MCF 10A (cell line): ENCODE data around the gene SLC25A4. TPM values are rescaled to one million over a fixed set of nuclear protein-coding genes. Genes with fewer than 3 reads are reported as not detected.

Source experiments
- BruUV-seq: library from RNA; stranded (reverse); fragments of 400-500 nt; replicated peaks from 2 replicates; lab custom pipeline; 2021; lab: Mats Ljungman, UMichigan
- CTCF ChIA-PET: fragments of 300-600 bp; sonication (Branson Sonifier 250); formaldehyde crosslinking; extraction: SDS; loops from one replicate; lab custom pipeline; 2021; ENCODE audit warnings: antibody characterized with exemption, inconsistent platforms; lab: Yijun Ruan, JAX
- POLR2A ChIA-PET: fragments of 300-600, 350-650 bp; sonication (Branson Sonifier 250); formaldehyde crosslinking; extraction: SDS; loops from one replicate; lab custom pipeline; 2020; ENCODE audit warnings: antibody characterized with exemption, inconsistent platforms; lab: Yijun Ruan, JAX
- DNase-seq: peaks from one replicate; pipeline ENCODE4 v3.0.0-alpha.2; 2018; ENCODE audit not compliant: unreplicated experiment
- H3K27ac Mint-ChIP-seq: one replicate; pipeline ENCODE4 v1.8.0; 2022; ENCODE audit warnings: mild to moderate bottlenecking, low read depth, mixed read lengths; ENCODE audit not compliant: unreplicated experiment
- H3K27me3 Mint-ChIP-seq: one replicate; pipeline ENCODE4 v1.8.0; 2022; ENCODE audit warnings: mixed read lengths; ENCODE audit not compliant: insufficient read depth, unreplicated experiment
- H3K36me3 Mint-ChIP-seq: one replicate; pipeline ENCODE4 v1.8.0; 2022; ENCODE audit warnings: mild to moderate bottlenecking, moderate library complexity, mixed read lengths; ENCODE audit not compliant: insufficient read depth, unreplicated experiment
- H3K4me1 Mint-ChIP-seq: one replicate; pipeline ENCODE4 v1.8.0; 2022; ENCODE audit warnings: mixed read lengths; ENCODE audit not compliant: insufficient read depth, unreplicated experiment
- H3K4me3 Mint-ChIP-seq: one replicate; pipeline ENCODE4 v1.8.0; 2022; ENCODE audit warnings: mild to moderate bottlenecking, moderate library complexity, mixed read lengths; ENCODE audit not compliant: unreplicated experiment
- H3K9me3 Mint-ChIP-seq: one replicate; pipeline ENCODE4 v1.8.0; 2022; ENCODE audit warnings: mixed read lengths; ENCODE audit not compliant: unreplicated experiment
- CTCF ChIP-seq: fragments of 200-600 bp; IDR thresholded peaks from one replicate; pipeline ENCODE4 v1.8.0; 2022; ENCODE audit warnings: antibody characterized with exemption, mild to moderate bottlenecking; ENCODE audit not compliant: unreplicated experiment
- intact Hi-C: fragments of 100-400 bp; cut with micrococcal nuclease; formaldehyde crosslinking; loops from 2 replicates; pipeline ENCODE4 v1.14.1; 2022
- total RNA-seq: library from RNA; stranded (reverse); gene quantifications from 2 replicates; pipeline ENCODE4 v1.2.3, GENCODE V29; 2022

SLC25A4 gene
- total RNA-seq, 1 experiment from 2014 or later = 18.9 TPM

- Mint-ChIP-seq H3K27ac (no peak overlapping the region), H3K9me3 (no peaks in the 10 kb centered on the region), H3K36me3 (no peaks in the 10 kb centered on the region), H3K4me1 (no peaks in the 10 kb centered on the region), H3K4me3 (no peak overlapping the region), H3K27me3 (no peaks in the 10 kb centered on the region)
- CTCF ChIA-PET = interaction anchor here (0.6 to 4.9 kb wide), 10 partner anchors 12 to 420 kb away, joined by 3 to 89 read pairs (median 3); no protein-coding TSS in a partner anchor
- DNase-seq = no peak
- BruUV-seq = no TSS peak
- intact Hi-C loops = loop anchor here (10.0 kb wide), 1 partner anchor 834 kb away; no protein-coding TSS in a partner anchor
- no peak for TF ChIP-seq CTCF
- POLR2A ChIA-PET = interaction anchor here (0.9 kb wide), 1 partner anchor 353 kb away, joined by 4 read pairs; no protein-coding TSS in a partner anchor
These were observed 44.6 kb upstream of the SLC25A4 start for GRCh38 chr4:185098474-185098873.

- Mint-ChIP-seq H3K9me3 (no peaks in the 10 kb centered on the region), H3K4me1 (no peaks in the 10 kb centered on the region), H3K27me3 (no peaks in the 10 kb centered on the region), H3K27ac (no peak overlapping the region), H3K36me3 (no peaks in the 10 kb centered on the region), H3K4me3 (no peak overlapping the region)
- no TSS peak for BruUV-seq
- CTCF ChIA-PET = interaction anchor here (0.6 to 4.9 kb wide), 10 partner anchors 36 to 421 kb away, joined by 3 to 89 read pairs (median 4); no protein-coding TSS in a partner anchor
- POLR2A ChIA-PET = no interaction called here
- intact Hi-C loops = loop anchor here (10.0 kb wide), 1 partner anchor 834 kb away; no protein-coding TSS in a partner anchor
- TF ChIP-seq CTCF = no peak
- DNase-seq = no peak
These were observed 43.9 kb upstream of the SLC25A4 start for GRCh38 chr4:185099024-185099682.

GRCh38 chr4:185099940-185100339, 43.1 kb upstream of the SLC25A4 start:
- no peak overlapping the region for H3K4me3 Mint-ChIP-seq
- ChIA-PET POLR2A (no interaction called here), CTCF (interaction anchor here (1.3 to 1.9 kb wide), 4 partner anchors 60 to 354 kb away, joined by 5 to 12 read pairs (median 6); no protein-coding TSS in a partner anchor)
- no peak overlapping the region for H3K27ac Mint-ChIP-seq
- DNase-seq = no peak
- intact Hi-C loops = loop anchor here (10.0 kb wide), 1 partner anchor 835 kb away; no protein-coding TSS in a partner anchor
- no peak for TF ChIP-seq CTCF
- no peaks in the 10 kb centered on the region for H3K27me3 Mint-ChIP-seq
- H3K9me3 Mint-ChIP-seq = no peaks in the 10 kb centered on the region
- H3K36me3 Mint-ChIP-seq = no peaks in the 10 kb centered on the region
- BruUV-seq = no TSS peak
- H3K4me1 Mint-ChIP-seq = no peaks in the 10 kb centered on the region

GRCh38 chr4:185100423-185100822, 42.6 kb upstream of the SLC25A4 start:
- TF ChIP-seq CTCF = no peak
- Mint-ChIP-seq H3K27ac (no peak overlapping the region), H3K4me1 (no peaks in the 10 kb centered on the region), H3K9me3 (no peaks in the 10 kb centered on the region), H3K27me3 (no peaks in the 10 kb centered on the region), H3K4me3 (no peak overlapping the region), H3K36me3 (no peaks in the 10 kb centered on the region)
- no peak for DNase-seq
- POLR2A ChIA-PET = no interaction called here
- no TSS peak for BruUV-seq
- CTCF ChIA-PET = interaction anchor here (1.3 to 1.9 kb wide), 4 partner anchors 61 to 355 kb away, joined by 5 to 12 read pairs (median 6); no protein-coding TSS in a partner anchor
- intact Hi-C loops = no loop called here
